CD4-positive, alpha-beta T cell (primary cell): ENCODE results near the gene KCNAB1. TPM values are rescaled to one million over a fixed set of nuclear protein-coding genes. Genes with fewer than 3 reads are reported as not detected.

ENCODE experiments used
- ATAC-seq: fragments of 200-7000 bp; cut with Tn5 transposase; one replicate; pipeline ENCODE4 v1.10.0; 2022; ENCODE audit warnings: mild to moderate bottlenecking; ENCODE audit not compliant: poor library complexity
- CTCF ChIA-PET: fragments of 350-600 bp; sonication (Branson Sonifier 250); formaldehyde crosslinking; loops from one replicate; lab custom pipeline; 2021; ENCODE audit warnings: antibody characterized with exemption, inconsistent platforms; lab: Charles Lee
- POLR2A ChIA-PET: fragments of 350-600 bp; sonication (Branson Sonifier 250); formaldehyde crosslinking; loops from one replicate; lab custom pipeline; 2021; ENCODE audit warnings: antibody characterized with exemption, inconsistent platforms; lab: Charles Lee
- DNase-seq, 14 experiments: peaks; one replicate each; pipeline ENCODE4 v3.0.0-alpha.2; 2013 to 2020; ENCODE audit warnings: mixed read lengths in 2 of 14
- H3K27ac ChIP-seq, 2 donors: one replicate each; pipeline versions ENCODE4 v1.5.1 to v1.7.0; 2013; ENCODE audit warnings: low read length in 2 of 2, low read depth in 1 of 2, mild to moderate bottlenecking in 1 of 2
- H3K27me3 ChIP-seq, 2 experiments: 1 replicate in 1 of 2; 2 replicates in 1 of 2; pipeline versions ENCODE4 v1.6.1 to v1.7.0; 2013; ENCODE audit warnings: low read length in 2 of 2, control low read depth in 1 of 2, mild to moderate bottlenecking in 1 of 2, moderate library complexity in 1 of 2; ENCODE audit not compliant: insufficient read depth in 2 of 2, control insufficient read depth in 1 of 2
- H3K36me3 ChIP-seq: one replicate; pipeline ENCODE4 v1.6.1; 2013; ENCODE audit warnings: low read length, control low read depth; ENCODE audit not compliant: insufficient read depth
- H3K4me1 ChIP-seq: one replicate; pipeline ENCODE4 v1.6.1; 2013; ENCODE audit warnings: low read length, control low read depth; ENCODE audit not compliant: insufficient read depth
- H3K4me3 ChIP-seq: one replicate; pipeline ENCODE4 v1.5.1; 2013; ENCODE audit warnings: mild to moderate bottlenecking, low read length, moderate library complexity
- H3K9me3 ChIP-seq, 2 experiments: 1 replicate in 1 of 2; 2 replicates in 1 of 2; pipeline versions ENCODE4 v1.6.1 to v1.7.0; 2013; ENCODE audit warnings: low read length in 2 of 2, mild to moderate bottlenecking in 2 of 2, control low read depth in 1 of 2, moderate library complexity in 1 of 2; ENCODE audit not compliant: control insufficient read depth in 1 of 2, insufficient read depth in 1 of 2
- H3K27ac Mint-ChIP-seq: one replicate; pipeline ENCODE4 v1.8.0; 2020; ENCODE audit warnings: mixed read lengths
- H3K27me3 Mint-ChIP-seq: one replicate; pipeline ENCODE4 v1.8.0; 2021; ENCODE audit warnings: mixed read lengths
- H3K36me3 Mint-ChIP-seq: one replicate; pipeline ENCODE4 v1.8.0; 2021; ENCODE audit warnings: low read depth, mixed read lengths
- H3K4me1 Mint-ChIP-seq: one replicate; pipeline ENCODE4 v1.8.0; 2021; ENCODE audit warnings: low read depth, mixed read lengths
- H3K4me3 Mint-ChIP-seq: one replicate; pipeline ENCODE4 v1.8.0; 2020; ENCODE audit warnings: mild to moderate bottlenecking, mixed read lengths
- H3K9me3 Mint-ChIP-seq: one replicate; pipeline ENCODE4 v1.8.0; 2020; ENCODE audit warnings: mixed read lengths
- intact Hi-C, 2 experiments: fragments of 100-400 bp; cut with DNase I in 1 of 2; cut with micrococcal nuclease in 1 of 2; formaldehyde crosslinking; loops; one replicate each; pipeline versions ENCODE4 v1.15.1 to v1.9.0; 2023 to 2025; cut with DNase I, micrococcal nuclease
- total RNA-seq, 174 experiments: library from RNA in 2 of 174; stranded (reverse) in 2 of 174; gene quantifications; one replicate each; pipeline ENCODE4 v1.2.3 and lab custom pipeline; 2021 to 2026
- TF ChIP-seq, protein P1 (sequence below): fragments of 200-600 bp; IDR thresholded peaks from one replicate; pipeline ENCODE4 v1.8.0; 2022; ENCODE audit warnings: antibody characterized with exemption, mild to moderate bottlenecking

The KCNAB1 gene
- total RNA-seq, 2 experiments from 2014 or later, result 0.14 TPM; not detected in 1

DNA sequence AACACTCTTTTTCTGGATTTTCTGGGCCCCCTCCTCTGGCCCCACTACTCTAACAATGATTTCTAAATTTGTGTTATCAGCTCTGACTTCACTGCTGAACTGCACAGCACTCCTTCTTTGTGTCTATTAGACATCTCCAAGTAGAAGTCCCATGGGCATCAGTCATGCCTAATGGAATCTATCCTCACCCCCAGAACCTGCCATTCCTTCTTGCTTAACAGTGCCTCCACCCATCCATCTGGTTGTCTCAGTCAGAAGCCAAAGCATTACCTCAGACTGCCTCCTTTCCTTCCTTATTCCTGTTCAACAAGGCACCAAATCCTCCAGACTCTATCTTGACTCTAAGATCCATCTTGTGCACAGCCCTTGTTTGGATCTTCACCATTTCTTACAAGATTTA, 398.3 kb downstream of the KCNAB1 start:
- intact Hi-C loops, result loop anchor here in 1 of 2 experiments (10.0 kb wide), 1 partner anchor 474 kb away; no protein-coding TSS in a partner anchor
- DNase-seq (no peak), ATAC-seq (no peak)
- peaks cover 47% of the 10 kb centered on the region for H3K27me3 Mint-ChIP-seq
- no peak overlapping the region for H3K27ac ChIP-seq
- TF ChIP-seq, protein P1, sequence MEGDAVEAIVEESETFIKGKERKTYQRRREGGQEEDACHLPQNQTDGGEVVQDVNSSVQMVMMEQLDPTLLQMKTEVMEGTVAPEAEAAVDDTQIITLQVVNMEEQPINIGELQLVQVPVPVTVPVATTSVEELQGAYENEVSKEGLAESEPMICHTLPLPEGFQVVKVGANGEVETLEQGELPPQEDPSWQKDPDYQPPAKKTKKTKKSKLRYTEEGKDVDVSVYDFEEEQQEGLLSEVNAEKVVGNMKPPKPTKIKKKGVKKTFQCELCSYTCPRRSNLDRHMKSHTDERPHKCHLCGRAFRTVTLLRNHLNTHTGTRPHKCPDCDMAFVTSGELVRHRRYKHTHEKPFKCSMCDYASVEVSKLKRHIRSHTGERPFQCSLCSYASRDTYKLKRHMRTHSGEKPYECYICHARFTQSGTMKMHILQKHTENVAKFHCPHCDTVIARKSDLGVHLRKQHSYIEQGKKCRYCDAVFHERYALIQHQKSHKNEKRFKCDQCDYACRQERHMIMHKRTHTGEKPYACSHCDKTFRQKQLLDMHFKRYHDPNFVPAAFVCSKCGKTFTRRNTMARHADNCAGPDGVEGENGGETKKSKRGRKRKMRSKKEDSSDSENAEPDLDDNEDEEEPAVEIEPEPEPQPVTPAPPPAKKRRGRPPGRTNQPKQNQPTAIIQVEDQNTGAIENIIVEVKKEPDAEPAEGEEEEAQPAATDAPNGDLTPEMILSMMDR, result no peak
- H3K4me3 ChIP-seq, result no peak overlapping the region
- ChIA-PET CTCF (no interaction called here), POLR2A (no interaction called here)
- no peak overlapping the region for H3K4me3 Mint-ChIP-seq
- H3K27me3 ChIP-seq, result peaks cover 0 to 7% of the 10 kb centered on the region in 2 experiments
- no peaks in the 10 kb centered on the region for H3K36me3 ChIP-seq
- H3K9me3 ChIP-seq, result no peaks in the 10 kb centered on the region
- H3K27ac Mint-ChIP-seq, result no peak overlapping the region
- no peaks in the 10 kb centered on the region for H3K36me3 Mint-ChIP-seq
- no peaks in the 10 kb centered on the region for H3K4me1 ChIP-seq
- H3K9me3 Mint-ChIP-seq, result no peaks in the 10 kb centered on the region
- peaks cover 1% of the 10 kb centered on the region for H3K4me1 Mint-ChIP-seq

DNA sequence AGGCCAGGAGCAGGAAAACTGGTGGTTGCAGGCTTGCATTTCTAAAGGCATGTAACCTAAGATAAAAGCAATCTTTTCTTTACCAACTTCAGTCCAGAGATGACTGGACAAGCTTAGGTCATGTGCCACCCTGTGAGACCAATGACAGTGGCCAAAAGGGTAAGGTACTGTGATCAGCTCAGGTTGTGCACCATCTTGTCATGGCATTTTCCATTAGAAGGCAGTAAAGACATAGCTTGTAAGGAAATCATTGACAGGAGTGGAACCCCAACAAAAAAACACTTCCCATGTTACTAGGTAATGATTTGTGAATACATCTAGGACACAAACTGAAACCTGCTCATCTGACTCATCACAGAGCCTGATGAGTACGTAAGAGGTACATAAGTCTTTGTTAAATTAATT, 399.4 kb downstream of the KCNAB1 start:
- H3K4me3 ChIP-seq, result no peak overlapping the region
- ChIA-PET CTCF (interaction anchor here (0.7 kb wide), 2 partner anchors 10 to 37 kb away, joined by 3 read pairs; no protein-coding TSS in a partner anchor), POLR2A (no interaction called here)
- Mint-ChIP-seq H3K27me3 (peaks cover 57% of the 10 kb centered on the region), H3K27ac (no peak overlapping the region), H3K4me3 (no peak overlapping the region), H3K4me1 (peaks cover 11% of the 10 kb centered on the region), H3K9me3 (no peaks in the 10 kb centered on the region), H3K36me3 (peaks cover 4% of the 10 kb centered on the region)
- no peaks in the 10 kb centered on the region for H3K36me3 ChIP-seq
- intact Hi-C loops, result loop anchor here in 1 of 2 experiments (5.0 to 10.0 kb wide), 2 partner anchors 475 to 613 kb away; no protein-coding TSS in a partner anchor
- TF ChIP-seq, protein P1, result no peak
- H3K9me3 ChIP-seq, result no peaks in the 10 kb centered on the region
- no peak for DNase-seq
- H3K27ac ChIP-seq, result no peak overlapping the region
- ATAC-seq, result no peak
- H3K4me1 ChIP-seq, result peaks cover 6% of the 10 kb centered on the region
- H3K27me3 ChIP-seq, result peaks cover 0 to 7% of the 10 kb centered on the region in 2 experiments

DNA sequence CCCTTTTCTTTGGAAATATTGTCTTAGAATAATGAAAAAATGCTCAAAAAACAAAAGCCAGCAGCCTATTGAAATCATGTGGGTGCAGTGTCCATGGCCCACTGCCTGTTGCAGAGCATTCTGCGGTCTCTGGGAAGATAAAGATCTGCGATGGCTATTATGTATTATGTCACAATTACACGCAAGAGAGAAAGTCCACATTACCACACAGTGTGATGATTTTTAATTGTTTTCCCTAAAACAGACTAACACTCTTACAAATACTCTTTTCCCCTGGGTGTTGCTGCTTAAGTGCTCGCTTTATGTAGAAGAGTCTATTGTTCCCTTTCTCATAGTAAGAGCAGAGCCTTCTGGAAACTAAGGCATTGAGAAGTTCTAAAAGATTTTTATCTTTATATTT, 402.3 kb downstream of the KCNAB1 start:
- intact Hi-C loops, result loop anchor here (2.0 to 5.0 kb wide), 2 partner anchors 38 to 610 kb away; no protein-coding TSS in a partner anchor
- DNase-seq, result no peak
- Histone ChIP-seq H3K9me3 (no peaks in the 10 kb centered on the region), H3K27ac (no peak overlapping the region), H3K4me1 (peaks cover 11% of the 10 kb centered on the region), H3K4me3 (no peak overlapping the region), H3K36me3 (no peaks in the 10 kb centered on the region), H3K27me3 (peaks cover 0 to 7% of the 10 kb centered on the region in 2 experiments)
- peaks cover 13% of the 10 kb centered on the region for H3K4me1 Mint-ChIP-seq
- no peak for ATAC-seq
- ChIA-PET CTCF (no interaction called here), POLR2A (interaction anchor here (4.5 kb wide), 1 partner anchor 32 kb away, joined by 32 read pairs; the partner anchor contains the start of gene SSR3)
- TF ChIP-seq, protein P1, result no peak
- peaks cover 6% of the 10 kb centered on the region for H3K36me3 Mint-ChIP-seq
- peaks cover 63% of the 10 kb centered on the region for H3K27me3 Mint-ChIP-seq
- H3K4me3 Mint-ChIP-seq, result no peak overlapping the region
- H3K9me3 Mint-ChIP-seq, result no peaks in the 10 kb centered on the region
- peak overlapping the region; percentile 89 for H3K27ac Mint-ChIP-seq
